Left renal pelvis (tissue), 4 donors: ENCODE results near the gene GRAMD2A. TPM values are rescaled to one million over a fixed set of nuclear protein-coding genes. Genes with fewer than 3 reads are reported as not detected.

ENCODE experiments used
- DNase-seq, 4 donors: peaks; one replicate each; pipeline ENCODE4 v3.0.0-alpha.2; 2013; ENCODE audit warnings: low read depth in 4 of 4, low spot score in 3 of 4
- polyA plus RNA-seq, 4 donors: library from polyadenylated mRNA; unstranded; fragments of 120-200 nt; gene quantifications; one replicate each; pipeline ENCODE4 v1.2.1, GENCODE V29; 2013; ENCODE audit not compliant: insufficient read length in 4 of 4

GRAMD2A gene
- polyA plus RNA-seq, 4 donors: 0.23 to 11.0 (median 7.2) TPM

DNA sequence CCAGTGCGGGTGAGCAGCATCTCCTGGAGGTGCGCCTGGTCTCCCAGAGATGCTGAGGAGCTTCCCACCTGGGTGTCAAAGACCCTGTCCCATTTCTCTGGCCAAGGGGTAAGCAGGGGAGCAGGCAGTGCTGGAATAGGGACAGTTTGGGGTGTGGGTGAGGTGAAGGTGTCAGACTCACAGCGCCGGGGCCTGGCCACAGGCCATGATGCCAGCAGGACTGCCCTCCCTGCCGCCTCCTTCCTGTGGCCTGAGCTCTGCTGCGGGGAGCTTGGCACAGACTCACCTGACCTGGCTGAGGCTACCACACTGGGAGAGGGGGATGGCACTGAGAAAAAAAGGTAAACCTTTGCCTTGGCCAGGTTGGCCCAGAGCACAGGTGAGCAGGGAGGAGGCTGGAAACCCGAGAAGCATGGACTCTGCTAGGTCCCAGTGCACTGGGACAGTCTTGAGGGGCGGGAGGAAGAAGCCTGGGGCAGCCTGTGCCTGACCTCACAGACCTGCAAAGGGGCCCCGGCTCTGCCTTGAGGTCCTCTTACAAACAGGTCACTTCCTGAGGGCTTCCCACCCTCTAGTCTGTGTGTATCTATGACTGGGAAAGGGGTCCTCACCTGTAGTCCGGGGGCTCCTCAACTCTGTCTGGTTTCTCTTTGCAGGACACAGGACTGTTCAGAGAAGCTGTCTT, 28.2 kb downstream of the GRAMD2A start:
- DNase-seq: no peak

DNA sequence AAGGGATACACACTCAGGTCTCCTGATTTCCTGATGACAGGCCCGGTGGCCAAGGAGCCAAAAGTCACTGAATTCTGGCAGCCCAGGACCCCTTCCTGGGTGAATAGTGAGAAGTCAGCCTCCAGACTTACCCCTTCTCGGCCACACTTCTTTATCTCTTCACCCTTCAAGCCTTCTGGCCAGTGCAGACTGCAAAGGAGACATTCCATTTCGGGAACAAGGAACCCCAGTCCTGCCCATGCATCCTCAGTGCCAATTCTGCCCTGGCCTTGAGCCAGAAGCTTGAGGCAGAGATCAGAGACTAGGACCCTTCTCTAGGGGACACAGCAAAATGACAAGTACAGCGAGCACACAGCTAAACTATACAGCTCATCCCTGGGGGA, 28.8 kb downstream of the GRAMD2A start:
- no peak for DNase-seq

DNA sequence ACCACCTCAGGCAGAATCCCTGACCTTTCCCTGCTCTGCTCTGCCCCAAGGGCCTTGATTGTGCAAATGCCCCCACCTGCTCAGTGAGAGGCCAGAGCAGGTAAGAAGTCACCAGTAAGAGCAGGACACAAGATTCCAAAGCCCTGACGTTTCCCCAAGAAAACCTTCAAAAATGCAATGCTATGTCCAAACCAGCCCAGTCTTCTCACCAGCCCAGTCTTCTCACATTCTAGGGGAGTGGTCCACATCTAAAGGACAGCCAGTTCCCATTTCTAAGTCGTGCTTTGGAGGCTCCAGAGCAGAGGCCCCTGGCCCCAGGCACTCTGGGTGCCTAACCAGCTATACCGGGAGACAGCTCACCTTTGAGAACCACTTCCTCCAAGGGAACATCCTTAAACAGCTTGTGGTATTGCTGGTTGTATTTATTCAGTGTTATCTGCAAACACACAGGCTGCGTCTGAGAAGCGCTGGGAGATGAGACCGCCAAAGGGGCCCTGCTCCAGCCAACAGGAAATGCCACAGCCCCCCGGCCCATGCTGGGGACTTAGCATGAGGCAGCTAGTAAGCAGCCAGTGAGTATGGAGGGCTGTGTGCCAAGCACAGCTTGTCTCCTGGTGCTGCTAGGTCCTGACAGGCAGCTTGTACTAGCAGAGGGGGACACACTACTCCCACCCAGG, 29.3 kb downstream of the GRAMD2A start:
- no peak for DNase-seq

DNA sequence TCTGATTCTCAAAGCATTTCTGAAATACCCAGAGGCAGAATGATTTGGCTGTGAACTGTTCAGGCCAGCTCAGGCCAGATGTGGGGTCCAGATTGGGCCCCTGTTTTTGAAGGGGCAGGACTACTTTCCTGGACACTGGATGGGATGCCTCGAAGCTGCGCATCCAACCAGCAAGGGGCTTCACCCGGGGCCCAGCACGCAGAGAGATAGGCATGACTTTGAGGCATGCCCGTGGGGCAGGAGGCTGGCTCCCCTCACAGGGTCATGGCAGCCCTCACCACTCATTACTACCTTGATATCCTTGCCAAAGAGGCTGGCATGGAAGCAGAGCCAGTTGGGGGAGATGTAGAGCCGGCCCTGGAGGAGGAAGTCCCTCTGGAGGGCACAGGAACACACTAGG, 30.1 kb downstream of the GRAMD2A start:
- no peak for DNase-seq

DNA sequence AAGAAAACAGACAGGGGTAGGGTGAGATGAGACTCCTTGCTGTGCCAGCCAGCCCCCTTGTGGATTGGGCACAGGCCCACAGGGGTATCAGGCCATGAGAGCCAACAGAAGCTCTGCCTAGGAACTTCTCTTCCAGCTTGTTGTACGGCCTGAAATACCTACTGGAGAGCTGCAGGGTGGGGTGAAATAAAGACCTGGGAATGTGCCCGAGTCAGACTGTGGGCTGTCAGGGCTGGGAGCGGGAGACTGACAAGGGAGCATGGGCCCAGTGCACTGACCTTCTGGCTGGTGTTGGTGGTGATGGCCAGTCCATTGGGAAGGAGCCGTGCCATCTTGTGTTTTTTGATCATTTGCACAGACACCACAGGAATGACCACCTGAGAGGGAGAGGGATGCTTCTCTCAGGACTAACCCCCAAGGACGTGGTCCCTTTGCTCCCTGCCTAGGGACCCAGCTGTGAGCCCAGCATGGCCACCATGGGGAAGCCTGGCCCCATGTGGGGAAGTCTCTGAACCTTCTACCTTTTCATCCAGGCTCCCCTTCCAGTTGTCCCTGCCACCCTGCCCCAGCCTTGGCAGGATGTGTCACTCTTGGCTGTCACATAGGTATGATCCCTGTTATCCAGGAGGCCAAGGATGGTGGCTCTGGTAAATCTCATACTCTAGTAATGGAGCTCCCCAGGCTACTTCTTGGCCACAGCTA, 30.7 kb downstream of the GRAMD2A start:
- no peak for DNase-seq

DNA sequence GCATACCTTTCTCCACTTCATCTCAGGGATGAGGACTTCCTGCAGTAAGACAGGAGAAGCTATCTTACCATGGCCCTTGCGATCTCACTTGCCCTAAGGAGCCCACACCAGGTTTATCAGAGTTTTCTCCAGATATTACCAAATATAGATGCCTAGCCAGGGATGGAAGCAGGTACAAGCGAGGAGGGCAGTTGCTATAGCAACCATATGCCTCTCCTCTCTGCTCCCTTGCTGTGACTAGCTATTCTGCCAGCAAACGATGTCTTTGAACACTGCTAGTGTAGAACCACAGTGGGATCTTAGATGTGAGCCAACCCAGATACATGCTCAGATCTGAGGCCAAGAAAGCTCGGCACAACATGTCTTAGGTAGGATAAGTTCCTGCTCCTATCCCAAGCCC, 33.9 kb downstream of the GRAMD2A start:
- DNase-seq: no peak

DNA sequence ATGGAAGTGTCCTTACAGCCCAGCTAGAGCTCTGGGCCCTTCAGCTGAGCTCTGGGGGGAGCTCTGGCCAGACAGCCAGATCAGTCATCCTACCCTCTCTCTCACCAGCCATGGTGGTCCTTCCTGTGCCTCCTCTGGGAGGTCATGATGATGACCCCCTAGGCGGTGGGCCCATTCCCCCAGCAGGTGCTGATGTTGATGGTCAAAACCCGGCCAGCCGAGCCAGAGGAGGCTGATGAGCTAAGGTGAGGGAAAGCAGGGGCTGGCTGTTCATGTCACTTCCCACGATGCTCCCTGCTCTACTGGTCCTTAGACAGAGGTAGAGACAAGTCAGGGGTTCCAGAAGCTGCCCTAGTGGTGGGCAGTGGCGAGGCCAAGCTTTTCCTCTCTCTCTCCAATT, 35.0 kb downstream of the GRAMD2A start:
- DNase-seq: no peak

DNA sequence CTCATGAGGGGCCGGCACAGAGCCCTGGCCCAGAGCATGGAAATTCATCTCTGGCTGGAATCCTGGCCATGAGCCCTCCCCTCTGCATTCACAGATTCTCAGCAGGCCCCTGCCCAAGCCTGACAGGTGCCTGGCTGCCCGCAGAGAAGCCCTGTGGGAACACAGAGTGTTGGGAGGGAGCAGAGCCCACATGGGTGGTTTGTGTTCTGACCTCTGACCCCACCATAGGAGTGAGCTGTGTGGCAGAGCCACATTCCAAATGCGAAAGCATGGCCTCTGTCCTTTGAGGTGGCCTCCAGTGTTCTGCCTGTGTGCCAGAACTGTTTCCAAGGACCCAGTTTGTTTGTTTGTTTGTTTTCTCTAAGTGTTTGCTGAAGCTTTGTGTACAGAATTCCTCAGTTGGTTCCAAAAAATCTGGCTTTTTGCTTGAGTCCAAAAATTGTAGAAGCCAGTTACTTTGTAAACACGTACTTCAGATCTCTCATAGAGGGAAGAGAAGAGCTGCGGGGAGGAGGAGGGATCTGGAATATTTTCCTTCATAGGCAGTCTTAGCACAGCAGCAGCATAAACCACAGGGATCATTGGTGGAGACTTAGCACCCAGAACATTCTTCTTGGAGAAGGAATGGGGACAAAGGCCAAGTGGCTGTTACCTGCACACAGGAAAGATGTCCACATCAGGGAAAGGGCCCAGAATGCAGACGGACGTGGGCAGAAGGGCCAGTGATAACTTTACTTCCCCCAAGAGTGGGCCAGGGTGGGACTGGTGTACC, 36.0 kb downstream of the GRAMD2A start:
- DNase-seq: no peak

DNA sequence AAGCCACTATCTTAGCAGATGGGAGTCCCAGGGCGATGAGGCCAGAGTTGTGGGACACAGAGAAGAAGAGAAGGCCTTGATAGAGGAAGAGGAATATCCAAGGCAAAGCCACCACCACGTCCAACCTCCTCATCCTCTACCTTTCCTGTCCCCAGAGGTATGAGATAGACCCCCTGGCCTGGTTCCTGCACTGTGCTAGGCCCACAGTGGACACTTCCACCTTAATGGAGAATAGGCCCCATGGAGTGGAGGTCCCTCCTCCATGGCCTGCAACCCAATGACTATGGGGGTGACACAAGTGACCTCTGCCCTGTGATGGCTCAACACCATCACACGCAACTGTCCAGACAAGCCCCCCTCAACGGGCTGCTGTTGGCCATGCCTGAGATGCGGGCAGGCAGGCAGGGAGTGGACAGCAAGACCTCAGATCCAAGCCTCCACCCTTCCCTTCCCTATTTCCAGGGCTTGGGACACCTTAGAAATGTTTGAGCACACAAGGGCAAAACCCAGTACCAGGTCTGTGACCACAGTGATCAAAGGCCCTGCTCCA, 36.8 kb downstream of the GRAMD2A start:
- DNase-seq: no peak

DNA sequence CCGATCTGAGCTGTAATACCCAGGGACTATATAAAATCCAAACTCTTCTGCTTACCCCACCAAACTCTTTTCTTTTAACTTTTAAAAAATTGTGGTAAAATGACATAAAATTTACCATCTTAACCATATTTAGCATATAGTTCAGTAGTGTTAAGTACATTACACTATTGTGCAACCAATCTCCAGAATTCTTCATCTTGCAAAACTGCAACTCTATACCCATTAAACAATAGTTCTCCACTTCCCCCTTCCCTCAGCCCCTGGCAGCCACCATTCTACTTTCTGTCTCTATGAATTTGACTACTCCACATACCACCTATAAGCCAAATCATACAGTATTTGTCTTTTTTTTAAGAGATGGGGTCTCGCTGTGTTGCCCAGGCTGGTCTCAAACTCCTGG, 40.7 kb downstream of the GRAMD2A start:
- DNase-seq: no peak

DNA sequence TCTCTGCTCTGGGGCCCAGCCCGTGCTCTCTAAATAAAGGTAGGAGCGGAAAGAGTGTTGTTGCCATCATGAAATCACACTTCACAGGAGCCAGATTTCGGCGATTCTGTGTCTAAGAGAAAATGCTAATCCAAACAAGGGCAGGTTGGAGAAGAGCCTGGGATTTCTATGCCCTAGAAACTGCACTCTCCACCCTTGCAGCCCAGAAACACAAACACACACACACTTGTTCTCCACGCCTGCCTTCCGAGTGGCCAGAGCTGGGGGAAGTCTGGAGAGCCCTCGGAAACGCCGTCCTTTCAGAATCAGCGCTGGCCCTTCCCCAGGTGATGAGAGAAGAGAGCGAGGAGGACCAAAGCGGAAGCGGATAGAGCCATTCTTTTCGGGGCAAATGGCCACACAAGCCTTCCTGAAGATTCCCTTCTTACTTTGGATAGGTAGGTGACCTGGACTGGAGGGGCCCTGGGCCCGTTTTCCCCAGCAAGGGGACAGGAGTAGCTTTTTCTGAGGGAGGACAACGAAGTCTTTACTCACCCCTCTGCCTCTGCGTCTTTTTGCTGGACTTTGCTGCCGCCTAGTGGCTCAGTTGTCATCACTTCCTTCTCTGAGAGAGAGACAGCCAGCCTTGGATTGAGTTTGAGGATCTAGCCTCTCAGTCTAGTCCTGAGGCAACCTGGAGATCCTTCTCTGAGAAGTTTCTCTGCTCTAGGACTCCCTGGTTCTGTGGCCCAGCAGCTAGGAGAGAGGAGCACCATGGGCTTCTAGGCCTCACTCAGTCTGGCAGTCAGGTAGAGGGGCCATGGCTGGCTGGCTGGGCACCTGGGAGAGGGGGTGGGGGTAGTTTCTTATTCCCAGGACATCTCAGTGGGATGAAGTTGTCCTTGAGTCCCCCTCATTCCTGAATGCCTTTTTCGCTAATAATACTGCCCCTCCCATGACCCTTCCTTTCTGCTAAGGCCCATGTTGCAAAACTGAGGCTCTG, 41.7 kb downstream of the GRAMD2A start:
- DNase-seq: peak; percentile 70 to 84 (median 82)

DNA sequence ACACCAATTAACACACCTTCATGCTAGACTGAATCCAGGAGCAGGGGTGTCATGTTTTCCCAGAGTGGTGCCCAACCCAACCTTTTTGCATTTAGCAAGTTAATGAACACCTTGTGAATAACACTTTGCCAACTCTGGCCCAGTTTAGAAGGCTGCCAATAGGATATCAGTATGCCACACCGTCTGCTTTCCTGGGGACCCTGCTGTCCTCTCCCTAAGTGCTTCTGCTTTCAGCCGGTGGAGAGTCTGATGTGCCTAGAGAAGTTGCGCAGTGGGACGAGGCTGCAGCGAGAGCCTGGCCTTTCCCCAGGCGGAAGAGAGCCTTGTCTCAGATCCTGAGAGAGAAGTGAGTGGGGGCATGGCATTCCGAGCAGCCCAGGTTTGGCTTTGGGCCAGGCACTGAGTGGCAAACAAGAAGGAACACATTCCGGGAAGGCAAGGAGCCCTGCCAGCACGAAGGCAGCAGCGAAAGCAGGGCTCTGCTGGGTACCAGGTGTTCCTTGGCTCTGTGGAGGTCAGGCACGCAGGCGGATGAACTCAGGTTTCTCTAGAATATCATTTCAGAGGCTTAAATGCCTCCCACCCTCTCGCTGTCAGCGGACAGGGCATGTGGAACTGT, 42.5 kb downstream of the GRAMD2A start:
- peak; percentile 63 to 84 (median 76) for DNase-seq

DNA sequence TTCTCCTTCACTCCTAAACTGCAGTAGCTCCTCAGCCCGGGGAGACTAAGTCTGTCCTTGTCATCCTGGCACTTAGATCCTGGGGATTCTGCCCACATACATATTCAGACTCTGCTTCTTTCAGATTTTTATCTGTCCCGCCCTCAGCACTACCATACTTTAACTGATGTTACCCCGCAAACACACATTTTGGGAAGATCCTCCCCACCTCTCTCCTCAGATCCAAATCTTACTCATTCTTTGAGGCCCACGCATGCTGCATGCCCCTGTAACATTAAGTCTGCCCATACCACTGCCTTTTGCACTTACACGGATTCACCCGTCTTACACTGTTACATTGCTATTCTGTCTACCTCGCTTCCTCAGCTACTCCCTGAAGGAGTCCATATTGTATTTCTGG, 43.3 kb downstream of the GRAMD2A start:
- DNase-seq: no peak

DNA sequence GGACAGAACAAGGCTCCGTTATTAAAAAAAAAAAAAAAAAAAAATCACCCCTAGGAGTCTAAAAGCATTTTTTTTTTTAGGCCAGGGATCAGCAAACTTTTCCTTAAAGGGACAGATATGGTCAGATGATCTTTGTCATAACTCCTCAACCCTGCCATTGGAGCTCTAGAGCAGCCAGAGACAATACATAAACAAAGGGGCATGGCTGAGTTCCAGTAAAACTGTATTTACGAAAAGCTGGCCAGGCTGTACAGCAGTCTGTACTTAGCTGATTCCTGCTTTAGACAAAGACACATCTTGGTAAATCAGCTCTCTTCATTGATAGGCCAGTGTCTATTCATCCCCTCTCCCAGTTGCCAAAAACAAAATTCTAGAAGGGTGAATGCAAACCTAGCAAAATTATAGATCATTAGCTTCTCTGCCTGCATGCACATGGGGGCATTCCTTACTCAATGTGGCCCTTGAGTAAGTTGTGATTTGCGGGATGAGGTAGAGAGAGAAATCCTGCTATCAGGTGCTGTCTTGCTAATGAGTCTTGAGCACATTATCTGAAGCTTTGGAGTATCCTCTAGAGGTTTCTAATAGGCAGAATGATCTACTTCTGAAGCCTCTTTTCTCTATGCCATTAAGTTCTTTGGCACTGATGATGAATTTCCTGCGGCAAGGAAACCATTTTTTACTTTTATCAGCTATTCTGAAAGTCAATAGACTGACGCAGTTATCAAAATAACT, 44.2 kb downstream of the GRAMD2A start:
- DNase-seq: no peak

DNA sequence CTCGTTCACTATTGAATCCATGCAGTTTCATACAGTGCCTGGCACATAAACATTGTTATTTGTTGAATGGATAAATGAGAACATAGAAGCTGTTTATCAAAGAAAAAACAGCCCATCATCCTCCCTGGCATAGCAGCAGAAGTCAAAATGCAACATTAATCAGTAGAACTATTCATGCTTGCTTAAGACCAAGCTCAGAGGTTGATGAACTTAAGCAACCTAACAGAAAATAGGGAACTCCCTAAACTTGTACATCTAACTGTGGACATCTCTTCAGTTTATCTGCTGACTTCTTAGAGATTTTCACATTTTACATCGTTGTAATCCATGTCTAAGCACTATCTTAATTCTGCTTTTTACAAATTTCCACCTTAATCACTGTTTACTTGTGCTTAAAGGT, 50.2 kb downstream of the GRAMD2A start:
- DNase-seq: no peak

DNA sequence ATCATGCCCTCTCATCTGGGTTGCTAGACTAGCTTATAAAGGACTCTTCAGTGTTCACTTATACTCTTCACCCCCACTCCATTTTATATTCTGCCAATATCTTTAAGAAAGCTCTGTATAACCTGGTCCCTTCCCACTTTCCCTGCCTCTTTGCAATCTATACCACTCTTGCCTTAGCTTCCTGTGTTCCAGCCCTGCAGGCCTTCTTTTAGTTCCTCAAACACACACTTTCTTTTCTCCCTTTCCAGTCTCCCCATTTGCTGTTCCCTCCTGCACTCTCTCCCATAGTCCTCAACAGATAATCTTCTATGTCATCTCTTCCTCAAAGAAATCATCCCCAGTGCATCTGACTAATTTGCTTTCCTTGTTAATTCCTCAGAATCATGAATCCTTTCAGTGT, 50.7 kb downstream of the GRAMD2A start:
- no peak for DNase-seq

DNA sequence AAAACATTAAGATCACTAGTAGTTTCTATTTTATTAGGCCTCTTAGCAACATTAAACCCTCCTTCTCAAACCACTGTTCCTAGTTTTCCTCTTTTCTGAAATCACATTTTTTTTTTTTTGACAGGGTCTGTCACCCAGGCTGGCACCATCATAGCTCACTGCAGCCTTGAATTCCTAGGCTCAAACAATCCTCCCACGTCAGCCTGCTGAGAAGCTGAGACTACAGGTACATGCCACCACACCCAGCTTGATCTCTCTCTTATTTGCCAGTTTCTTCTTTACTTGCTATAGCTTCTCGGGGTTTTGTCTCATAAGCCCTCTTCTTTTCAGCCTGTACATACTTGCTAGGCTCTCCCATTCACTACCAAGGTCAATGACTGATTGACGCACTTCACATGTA, 51.4 kb downstream of the GRAMD2A start:
- DNase-seq: no peak
